Raji (cell line): Measurements from ENCODE around the gene MS4A4E.

Experiments used
- POLR2A ChIP-seq: IDR thresholded peaks from 2 replicates; pipeline ENCODE4 v1.6.1; 2011; ENCODE audit warnings: low read depth, low read length, control low read depth; ENCODE audit not compliant: insufficient read depth

The MS4A4E gene

DNA sequence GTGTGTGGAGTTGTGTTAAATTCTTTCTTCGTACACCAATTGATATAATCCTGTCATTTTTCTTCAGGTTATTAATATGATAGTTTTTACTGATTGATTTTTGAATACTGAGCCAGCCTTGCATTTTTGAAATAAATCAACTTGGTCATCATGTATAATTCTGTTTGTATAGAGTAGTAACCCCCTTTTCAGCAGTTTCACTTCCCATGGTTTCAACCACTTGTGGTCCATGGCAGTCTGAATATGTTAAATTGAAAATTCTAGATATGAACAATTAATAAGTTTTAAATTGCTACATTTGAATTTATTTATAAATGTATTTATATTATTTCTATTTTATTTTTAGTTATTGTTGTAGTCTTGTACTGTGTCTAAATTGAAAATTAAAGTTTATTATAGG lies 92.7 kb downstream of the MS4A4E start:
- no peak for TF ChIP-seq POLR2A
